Breast epithelium (tissue), 4 donors: ENCODE data around the gene TBC1D10A. TPM values are rescaled to one million over a fixed set of nuclear protein-coding genes. Genes with fewer than 3 reads are reported as not detected.

Experiments
- DNase-seq, 2 donors: peaks; one replicate each; pipeline ENCODE4 v3.0.0-alpha.2; 2019; ENCODE audit warnings: low spot score in 2 of 2
- H3K27ac ChIP-seq, 2 donors: fragments of 200-600 bp; sonication (generic) in 1 of 2; one replicate each; pipeline ENCODE4 v1.5.1; 2016 to 2019; ENCODE audit warnings: mild to moderate bottlenecking in 1 of 2
- H3K27me3 ChIP-seq, 2 donors: fragments of 200-600 bp; sonication (generic) in 1 of 2; one replicate each; pipeline versions ENCODE4 v1.5.1 to v1.6.0; 2017 to 2019; ENCODE audit warnings: control low read depth in 1 of 2, mild to moderate bottlenecking in 1 of 2
- H3K36me3 ChIP-seq: fragments of 200-600 bp; one replicate; pipeline ENCODE4 v1.5.1; 2019
- H3K4me1 ChIP-seq, 2 donors: fragments of 200-600 bp; sonication (generic); one replicate each; pipeline ENCODE4 v1.5.1; 2016 to 2019; ENCODE audit warnings: control low read depth in 1 of 2
- H3K4me3 ChIP-seq, 3 donors: fragments of 200-600 bp; sonication (generic); 1 replicate in 2 of 3; 2 replicates in 1 of 3; pipeline ENCODE4 v1.5.1; 2016 to 2019; ENCODE audit warnings: mild to moderate bottlenecking in 3 of 3, moderate library complexity in 2 of 3
- H3K9me3 ChIP-seq, 2 donors: fragments of 200-600 bp; sonication (generic) in 1 of 2; one replicate each; pipeline ENCODE4 v1.5.1; 2016 to 2019; ENCODE audit warnings: control low read depth in 1 of 2
- CTCF ChIP-seq, 3 donors: fragments of 450-650 bp; IDR thresholded peaks; one replicate each; pipeline ENCODE4 v1.5.1; 2016 to 2017; ENCODE audit warnings: antibody characterized with exemption in 3 of 3, mild to moderate bottlenecking in 3 of 3, moderate library complexity in 3 of 3
- POLR2A ChIP-seq: fragments of 450-650 bp; IDR thresholded peaks from one replicate; pipeline ENCODE4 v1.6.1; 2016; ENCODE audit warnings: antibody characterized with exemption, mild to moderate bottlenecking, moderate library complexity
- POLR2AphosphoS5 ChIP-seq, 3 donors: sonication (generic); formaldehyde crosslinking; IDR thresholded peaks; one replicate each; pipeline ENCODE4 v1.6.1; 2017; ENCODE audit warnings: antibody characterized with exemption in 3 of 3
- intact Hi-C: fragments of 100-400 bp; cut with DNase I; formaldehyde crosslinking; loops from one replicate; pipeline ENCODE4 v1.15.1; 2023; ENCODE audit warnings: low total_unique reads
- total RNA-seq, 3 donors: library from RNA; depleted of rRNA; stranded (reverse); fragments of >200 nt; gene quantifications; one replicate each; pipeline ENCODE4 v1.1.0, GENCODE V29; 2016

The TBC1D10A gene
- total RNA-seq, 3 donors from 2014 or later, result 25.0 to 50.1 (median 32.4) TPM

GRCh38 chr22:30320021-30320556, 6.7 kb downstream of the TBC1D10A start:
- no peak overlapping the region for H3K4me3 ChIP-seq
- no peaks in the 10 kb centered on the region for H3K9me3 ChIP-seq
- no peak for TF ChIP-seq POLR2AphosphoS5 (IDR thresholded peaks at IDR 0.05)
- no peak for TF ChIP-seq POLR2A
- no peak for TF ChIP-seq CTCF (IDR thresholded peaks at IDR 0.05)
- H3K27ac ChIP-seq, result peak overlapping the region; percentile 6 to 20
- peaks cover 0 to 17% of the 10 kb centered on the region in 2 donors for H3K4me1 ChIP-seq
- H3K27me3 ChIP-seq, result no peaks in the 10 kb centered on the region
- no peak for DNase-seq
- intact Hi-C loops, result no loop called here
- H3K36me3 ChIP-seq, result no peaks in the 10 kb centered on the region

DNA sequence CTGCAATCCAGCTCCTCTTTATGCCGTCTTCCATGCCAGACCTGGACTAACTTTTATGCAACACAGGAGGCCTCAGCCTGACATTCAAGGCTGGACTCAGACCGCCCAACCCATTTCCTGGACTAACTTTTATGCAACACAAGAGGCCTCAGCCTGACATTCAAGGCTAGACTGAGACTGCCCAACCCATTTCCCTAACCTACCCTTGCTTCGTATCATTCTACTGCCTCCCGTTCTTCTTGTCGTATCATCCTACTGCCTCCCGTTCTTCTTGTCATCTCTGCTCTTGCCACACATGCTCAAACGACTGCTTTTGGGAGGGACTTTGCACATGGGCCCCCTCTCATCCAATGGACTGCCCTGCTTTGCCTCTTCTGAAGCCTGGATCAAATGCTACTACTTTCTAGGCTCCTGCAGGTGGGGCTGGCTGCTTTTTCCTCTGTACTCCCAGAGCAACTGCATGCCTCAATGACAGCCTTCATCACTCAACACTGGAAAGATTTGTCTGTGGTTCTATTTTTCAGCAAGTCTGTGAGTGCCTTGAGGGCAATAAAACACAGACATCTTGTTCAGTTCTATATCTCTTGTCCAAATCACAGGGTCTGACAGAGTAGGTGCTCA, 7.8 kb downstream of the TBC1D10A start:
- Histone ChIP-seq H3K36me3 (no peaks in the 10 kb centered on the region), H3K9me3 (no peaks in the 10 kb centered on the region), H3K4me3 (no peak overlapping the region), H3K4me1 (peaks cover 0 to 8% of the 10 kb centered on the region in 2 donors), H3K27ac (peak overlapping the region; percentile 20 to 52), H3K27me3 (no peaks in the 10 kb centered on the region)
- TF ChIP-seq POLR2A (no peak), POLR2AphosphoS5 (IDR thresholded peaks at IDR 0.05) (no peak), CTCF (IDR thresholded peaks at IDR 0.05) (no peak)
- DNase-seq, result no peak
- intact Hi-C loops, result no loop called here

DNA sequence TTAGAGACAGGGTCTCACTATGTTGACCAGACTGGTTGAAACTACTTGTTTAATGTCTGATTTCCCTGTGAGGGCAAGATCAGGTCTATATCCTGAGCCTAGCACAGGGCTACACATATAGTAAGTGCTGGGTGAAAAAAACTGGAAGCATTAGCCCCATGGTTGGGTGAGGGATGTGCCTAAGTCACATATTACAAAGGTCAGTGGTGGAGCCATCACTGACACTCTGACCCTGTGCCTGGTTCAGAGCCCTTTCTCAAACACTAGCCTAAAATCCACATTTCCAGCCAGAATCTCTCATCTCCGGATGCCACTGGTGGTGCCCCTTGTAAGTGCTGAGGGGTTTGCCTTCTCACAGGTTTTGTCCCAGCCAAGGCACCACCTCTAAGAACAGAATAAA, 9.0 kb downstream of the TBC1D10A start:
- Histone ChIP-seq H3K27me3 (no peaks in the 10 kb centered on the region), H3K4me1 (peaks cover 2 to 6% of the 10 kb centered on the region in 2 donors), H3K36me3 (no peaks in the 10 kb centered on the region), H3K27ac (peak overlapping the region; percentile 20 to 52), H3K9me3 (no peaks in the 10 kb centered on the region), H3K4me3 (no peak overlapping the region)
- no peak for TF ChIP-seq POLR2AphosphoS5 (IDR thresholded peaks at IDR 0.05)
- TF ChIP-seq POLR2A, result no peak
- no peak for TF ChIP-seq CTCF (IDR thresholded peaks at IDR 0.05)
- no peak for DNase-seq
- intact Hi-C loops, result no loop called here

- peaks cover 13 to 15% of the 10 kb centered on the region in 2 donors for H3K4me1 ChIP-seq
- H3K4me3 ChIP-seq, result no peak overlapping the region
- no peaks in the 10 kb centered on the region for H3K9me3 ChIP-seq
- H3K27me3 ChIP-seq, result no peaks in the 10 kb centered on the region
- DNase-seq, result no peak
- H3K27ac ChIP-seq, result peak overlapping the region in 1 of 2 donors; percentile 59
- H3K36me3 ChIP-seq, result no peaks in the 10 kb centered on the region
- intact Hi-C loops, result no loop called here
- TF ChIP-seq POLR2AphosphoS5 (IDR thresholded peaks at IDR 0.05) (no peak), CTCF (IDR thresholded peaks at IDR 0.05) (no peak), POLR2A (no peak)
Measured at GRCh38 chr22:30315962-30316576, 10.7 kb downstream of the TBC1D10A start.

- Histone ChIP-seq H3K4me1 (peaks cover 21 to 27% of the 10 kb centered on the region in 2 donors), H3K36me3 (no peaks in the 10 kb centered on the region), H3K27ac (peak overlapping the region; percentile 59 to 68), H3K27me3 (no peaks in the 10 kb centered on the region), H3K4me3 (no peak overlapping the region), H3K9me3 (no peaks in the 10 kb centered on the region)
- no peak for DNase-seq
- TF ChIP-seq POLR2AphosphoS5 (IDR thresholded peaks at IDR 0.05) (no peak), CTCF (IDR thresholded peaks at IDR 0.05) (no peak), POLR2A (no peak)
- intact Hi-C loops, result no loop called here
Measured at GRCh38 chr22:30314915-30315314, 11.8 kb downstream of the TBC1D10A start.
